NCI-H2196 (cell line): ENCODE measurements around the gene ASCL5.

ENCODE experiments used
- DNase-seq: peaks from one replicate; lab custom pipeline; 2025; ENCODE audit not compliant: unreplicated experiment; lab: John Stamatoyannopoulos, UW

Gene ASCL5

DNA sequence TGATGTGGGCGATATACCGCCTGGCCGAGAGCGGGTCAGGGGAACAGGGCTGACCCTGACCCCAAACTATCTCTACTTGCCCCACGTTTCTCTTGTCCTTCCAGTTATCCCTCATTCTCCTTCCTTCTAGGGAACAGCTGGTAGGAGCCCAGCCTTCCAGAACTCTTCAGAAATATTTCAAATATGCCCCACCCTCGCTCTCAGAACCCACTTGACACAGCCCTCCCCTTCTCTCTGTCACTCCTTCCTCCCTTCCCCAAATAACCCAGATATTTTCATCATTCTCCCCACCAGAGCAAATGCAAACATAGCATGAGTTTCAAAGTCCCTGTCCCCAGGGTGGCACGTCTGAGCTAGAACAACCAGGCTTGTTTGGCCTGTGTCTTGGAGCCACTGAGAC lies 15.8 kb downstream of the ASCL5 start:
- DNase-seq: no peak

DNA sequence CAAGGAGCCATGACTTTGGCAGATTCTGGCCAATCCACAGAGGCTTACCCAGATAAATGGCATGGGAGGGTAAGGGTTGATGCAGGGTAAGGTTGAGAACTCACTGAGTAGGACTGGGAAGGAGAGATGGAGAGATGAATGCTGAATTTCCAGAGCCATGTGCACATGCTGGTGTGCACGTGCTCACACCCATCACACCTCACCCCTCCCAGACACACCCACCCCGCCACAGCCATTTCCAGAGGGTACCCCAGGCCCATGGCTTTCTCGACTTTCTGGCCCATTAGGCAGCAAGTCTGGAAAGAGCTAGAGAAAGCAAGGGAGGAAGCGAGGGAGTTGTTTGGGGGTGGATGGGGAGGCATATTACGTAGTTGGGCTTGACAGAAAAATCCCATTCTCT lies 16.4 kb downstream of the ASCL5 start:
- no peak for DNase-seq

DNA sequence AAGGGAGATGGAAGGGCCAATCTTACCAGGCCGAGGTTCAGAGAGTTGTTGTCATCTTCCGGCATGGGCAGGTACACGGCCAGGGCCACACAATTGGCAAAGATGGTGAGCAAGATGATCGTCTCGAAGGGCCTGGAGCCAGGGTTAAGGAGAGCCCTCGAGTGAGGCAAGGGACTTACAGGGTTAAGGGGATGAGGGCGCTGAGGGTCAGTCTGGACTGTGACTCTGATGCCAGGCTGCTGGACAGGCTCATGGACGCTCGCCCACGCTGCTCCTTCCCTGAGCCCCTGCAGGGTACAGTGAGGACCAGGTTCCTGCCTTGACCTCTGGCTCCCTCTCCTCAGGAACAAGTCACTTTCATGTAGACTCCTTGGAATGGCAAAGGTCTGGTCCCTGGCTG lies 16.8 kb downstream of the ASCL5 start:
- no peak for DNase-seq

DNA sequence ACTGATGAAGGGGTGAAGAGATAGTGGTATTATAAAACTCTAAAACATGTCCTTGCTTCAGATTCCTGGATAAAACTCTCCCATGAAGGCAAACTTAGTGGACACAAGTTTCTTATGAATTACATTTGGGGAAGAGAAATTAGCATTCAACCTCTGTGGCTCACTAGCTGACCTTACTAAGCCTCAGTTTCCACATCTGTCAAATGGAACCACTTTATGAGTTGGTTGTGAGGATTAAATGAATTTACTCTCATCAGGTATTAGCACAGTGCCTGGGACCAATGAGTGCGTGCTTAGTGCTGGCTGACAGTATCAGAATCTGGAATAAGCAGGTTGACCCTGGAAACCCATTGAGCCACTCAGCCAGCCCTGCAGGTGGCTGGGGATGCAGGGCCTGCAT lies 17.3 kb downstream of the ASCL5 start:
- DNase-seq: no peak

DNA sequence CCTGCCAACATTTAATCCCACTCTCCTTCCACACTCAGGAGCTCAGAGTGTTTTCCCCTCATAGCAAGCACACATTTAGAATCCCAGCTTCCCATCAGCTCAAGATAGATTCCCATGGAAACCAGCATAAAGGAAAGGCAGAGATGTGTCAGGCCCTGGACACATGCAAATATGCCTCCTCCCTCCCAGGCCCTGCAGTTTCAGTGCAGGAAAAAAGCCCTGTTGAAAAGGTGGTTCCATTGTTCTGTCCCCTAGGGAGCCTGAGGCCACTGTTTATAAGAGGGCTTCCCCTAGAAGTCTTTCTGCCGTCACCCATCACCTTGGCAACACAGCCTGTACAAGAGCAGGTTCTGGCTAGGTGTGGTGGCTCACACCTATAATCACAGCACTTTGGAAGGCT lies 18.4 kb downstream of the ASCL5 start:
- DNase-seq: no peak

DNA sequence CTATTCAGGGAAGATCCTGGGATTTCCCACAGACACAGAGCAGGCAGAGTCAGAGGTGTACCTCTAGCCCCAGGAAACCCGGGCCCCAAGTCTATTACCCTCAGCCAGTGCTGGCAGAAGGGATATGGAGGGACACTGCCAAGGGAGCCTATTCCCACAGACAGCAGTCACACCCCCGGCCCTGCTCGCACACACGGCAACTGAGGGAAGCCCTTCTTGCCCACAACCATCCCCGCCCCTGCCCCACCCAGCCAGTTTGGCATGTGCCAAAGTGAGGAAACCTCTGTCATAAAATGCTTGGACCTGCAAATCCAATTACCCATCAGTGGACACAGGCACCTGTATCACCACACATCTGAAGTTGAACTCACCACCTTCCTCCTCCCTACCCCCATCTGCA lies 21.3 kb downstream of the ASCL5 start:
- DNase-seq: no peak

DNA sequence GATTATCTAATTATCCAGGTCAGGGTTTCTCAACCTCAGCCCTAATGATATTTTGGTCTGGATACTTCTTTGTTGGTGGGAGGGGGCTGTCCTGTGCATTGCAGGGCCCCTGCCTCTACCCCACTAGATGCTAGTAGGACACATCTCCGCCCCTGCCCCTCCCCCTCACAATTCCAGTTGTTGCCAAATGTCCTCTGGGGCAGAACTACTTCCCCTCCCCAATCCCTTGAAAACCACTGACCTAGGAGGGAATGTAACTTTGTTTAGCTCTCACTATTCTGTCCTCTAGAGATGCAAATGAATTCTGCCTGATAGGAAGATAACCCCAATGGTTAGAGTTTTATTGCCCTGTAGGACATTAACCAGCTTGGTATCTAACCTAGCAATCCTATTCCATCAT lies 22.8 kb downstream of the ASCL5 start:
- DNase-seq: no peak

DNA sequence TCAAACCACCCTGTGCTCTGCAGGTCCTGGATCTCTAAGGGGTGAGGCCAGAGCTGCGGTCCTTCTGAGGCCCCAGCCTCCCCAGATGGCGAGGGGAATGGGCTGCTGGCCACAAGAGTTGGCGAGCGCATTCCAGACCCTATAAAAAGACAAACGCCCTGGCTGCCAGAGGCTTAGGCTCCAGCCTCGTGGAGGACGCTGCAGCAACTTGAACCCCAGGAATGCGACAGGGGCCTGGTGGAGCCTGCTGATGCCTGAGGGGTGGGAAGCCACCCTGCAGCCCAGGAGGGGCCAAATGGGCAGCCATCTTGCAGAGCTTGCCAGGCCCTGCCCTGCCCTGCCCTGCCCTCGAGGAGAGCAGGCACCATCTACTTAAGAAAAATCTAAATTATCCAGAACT lies 23.3 kb downstream of the ASCL5 start:
- no peak for DNase-seq

DNA sequence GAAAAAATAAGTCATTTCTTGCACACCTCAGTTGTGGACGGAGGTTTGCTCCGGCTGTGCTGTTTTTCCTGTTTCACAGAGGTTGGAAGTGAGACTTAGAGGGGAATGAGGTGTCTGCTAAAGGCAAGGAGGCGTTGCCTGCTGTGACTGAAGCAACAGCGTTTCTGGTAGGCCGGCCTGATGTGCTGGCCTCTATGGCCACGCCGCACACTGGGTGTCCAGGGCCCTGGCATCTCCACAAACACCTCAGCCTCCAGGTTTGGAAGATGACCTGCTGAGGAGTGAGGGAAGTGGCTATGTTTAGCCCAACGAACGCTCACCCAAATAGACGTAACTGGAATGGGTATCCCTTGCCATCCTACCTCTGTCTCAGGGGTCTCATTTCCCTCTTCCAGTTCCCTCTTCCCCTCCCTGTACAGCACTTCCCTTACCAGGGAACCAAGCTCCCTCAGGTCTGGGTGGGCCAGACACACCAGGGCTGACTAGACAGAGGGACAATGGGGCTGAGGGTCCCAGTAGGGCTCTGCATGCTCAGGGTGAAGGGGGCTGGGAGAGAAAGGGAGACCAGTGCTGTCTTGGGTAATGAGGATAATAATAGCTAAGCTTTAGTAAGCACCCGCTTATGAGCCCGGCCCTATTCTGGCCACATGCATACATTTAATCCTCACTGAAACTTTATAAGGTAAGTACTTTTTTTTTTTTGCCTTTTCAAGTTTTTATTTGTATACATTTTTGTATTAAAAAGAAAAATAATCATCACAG lies 26.6 kb downstream of the ASCL5 start:
- DNase-seq: no peak

DNA sequence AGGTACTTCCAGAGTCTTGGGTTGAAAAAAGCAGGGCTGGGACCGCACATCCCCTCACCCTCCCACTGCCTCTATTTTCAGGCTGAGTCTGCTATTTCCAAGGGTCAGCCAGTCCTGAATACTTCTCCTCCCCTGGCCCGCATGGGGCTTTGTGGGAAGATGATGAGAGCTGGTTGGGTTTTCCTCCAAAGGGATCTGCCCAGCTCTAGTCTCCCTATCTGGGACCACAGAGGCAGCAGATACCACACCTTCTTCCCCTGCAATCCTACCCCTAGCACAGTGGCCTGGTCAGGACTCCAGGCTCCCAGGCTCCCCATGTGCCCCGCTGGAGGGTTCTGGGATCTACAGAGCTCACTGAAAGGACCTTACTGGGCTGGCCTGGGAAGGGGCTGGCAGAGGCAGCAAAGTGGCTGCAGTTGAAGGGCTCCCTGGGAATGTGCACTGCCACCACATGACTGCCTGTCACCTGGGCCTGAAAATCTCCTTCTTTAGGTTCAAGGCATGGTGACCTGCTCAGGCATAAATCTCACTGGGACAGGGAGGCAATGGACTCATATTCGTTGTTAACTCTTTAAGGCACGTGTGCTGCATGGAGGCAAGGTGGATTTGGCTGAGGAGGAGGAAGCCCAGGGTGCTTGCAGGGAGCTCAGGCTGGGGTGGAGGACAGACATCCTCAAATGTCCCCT lies 27.8 kb downstream of the ASCL5 start:
- DNase-seq: no peak

DNA sequence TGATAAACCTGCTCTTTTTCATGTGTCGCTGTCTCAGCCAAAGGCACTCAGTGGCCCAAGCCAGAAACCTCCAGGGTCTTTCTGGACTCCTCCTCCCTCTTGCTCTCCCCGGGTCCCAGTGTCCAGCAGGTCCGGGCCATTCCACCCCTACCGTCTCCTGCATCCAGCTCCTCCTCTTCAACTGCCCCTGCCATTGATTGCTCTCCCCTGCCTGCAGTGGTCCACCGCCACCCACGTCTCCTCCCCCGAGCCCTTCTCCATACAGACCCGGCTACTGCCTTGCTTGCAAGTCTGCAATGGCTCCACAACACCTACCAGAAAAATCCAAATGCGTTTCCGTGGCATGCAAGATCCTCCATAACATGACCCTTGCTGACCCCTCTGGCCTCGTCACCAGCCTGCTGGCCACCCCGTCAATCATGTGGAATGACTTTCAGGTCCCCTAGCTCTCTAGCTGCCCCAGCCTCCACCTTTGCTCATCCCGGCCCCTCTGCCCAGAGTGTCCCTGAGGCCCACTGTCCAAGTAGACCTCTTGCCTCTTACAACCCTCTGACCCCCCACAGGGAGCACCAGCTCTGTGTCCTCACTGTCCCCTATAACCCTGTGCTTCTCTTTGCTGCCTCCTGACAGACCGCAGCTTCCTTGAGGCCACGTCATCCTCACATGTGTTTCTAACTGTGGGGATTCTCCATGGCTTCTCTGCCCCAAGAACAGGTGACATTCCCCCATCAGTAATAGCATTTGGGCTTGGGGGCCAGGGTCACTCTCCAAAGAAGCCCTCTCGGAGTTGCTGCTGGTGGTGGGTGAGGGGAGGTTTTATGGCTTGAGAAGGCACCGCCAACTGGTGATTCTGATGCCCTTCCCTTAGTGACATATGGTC lies 29.8 kb downstream of the ASCL5 start:
- no peak for DNase-seq

DNA sequence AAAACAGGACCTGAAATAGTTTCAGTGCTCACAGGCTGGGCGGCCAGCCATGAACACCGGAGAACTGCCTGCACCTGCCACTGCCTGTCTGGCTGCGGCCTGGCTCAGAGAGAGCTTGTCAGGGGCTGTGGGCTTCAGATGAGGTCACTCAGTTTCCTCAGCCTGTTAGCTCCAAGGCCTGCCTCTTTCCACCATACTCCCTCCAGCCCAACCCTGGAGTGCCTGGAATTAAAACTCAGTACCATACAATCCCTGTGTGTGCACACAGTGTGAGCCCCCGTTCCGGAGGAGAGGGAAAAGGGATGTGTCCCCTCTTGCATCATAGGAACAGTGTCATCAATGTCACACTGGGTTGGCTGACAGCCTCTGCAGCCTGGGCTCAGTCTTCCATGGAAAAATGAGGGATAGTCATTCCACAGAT lies 30.9 kb downstream of the ASCL5 start:
- peak; percentile 21 for DNase-seq

DNA sequence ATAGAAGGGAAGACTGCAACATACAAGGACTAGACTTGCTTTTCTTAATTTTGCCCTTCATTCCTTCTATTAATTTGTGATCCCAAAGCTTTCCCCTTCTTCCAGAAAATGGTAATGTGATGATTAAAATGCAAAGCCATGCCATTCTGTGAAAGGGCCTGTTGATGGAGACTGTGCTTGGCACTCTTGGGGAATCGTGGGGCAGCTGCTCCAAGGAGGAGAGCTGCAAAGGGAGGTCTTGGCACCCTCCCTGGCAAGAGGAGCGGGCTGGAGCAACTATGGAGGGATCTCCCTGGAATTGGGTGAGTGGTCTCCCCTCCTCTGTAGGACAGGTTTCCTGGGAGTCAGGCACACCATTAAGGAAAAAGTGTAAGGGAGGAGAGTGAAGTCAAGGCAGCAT lies 31.4 kb downstream of the ASCL5 start:
- no peak for DNase-seq

DNA sequence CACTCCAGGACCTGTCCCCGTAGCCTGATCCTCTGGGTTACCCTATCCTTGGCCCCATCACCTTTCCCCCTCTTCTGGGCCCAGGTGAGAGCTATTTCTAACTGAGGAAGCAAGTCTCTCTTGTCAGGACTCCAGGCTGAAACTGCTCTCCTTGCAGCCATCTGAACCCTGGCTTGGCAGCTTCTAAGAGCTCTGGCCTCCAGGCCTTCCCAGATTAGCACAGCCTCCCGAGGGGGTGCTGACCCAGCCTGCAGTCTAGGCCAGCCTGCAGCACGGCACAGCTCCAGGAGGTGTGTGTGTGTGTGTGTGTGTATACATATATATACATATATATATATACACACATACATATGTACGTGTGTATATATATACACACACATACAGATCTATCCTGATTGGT lies 32.2 kb downstream of the ASCL5 start:
- DNase-seq: no peak

DNA sequence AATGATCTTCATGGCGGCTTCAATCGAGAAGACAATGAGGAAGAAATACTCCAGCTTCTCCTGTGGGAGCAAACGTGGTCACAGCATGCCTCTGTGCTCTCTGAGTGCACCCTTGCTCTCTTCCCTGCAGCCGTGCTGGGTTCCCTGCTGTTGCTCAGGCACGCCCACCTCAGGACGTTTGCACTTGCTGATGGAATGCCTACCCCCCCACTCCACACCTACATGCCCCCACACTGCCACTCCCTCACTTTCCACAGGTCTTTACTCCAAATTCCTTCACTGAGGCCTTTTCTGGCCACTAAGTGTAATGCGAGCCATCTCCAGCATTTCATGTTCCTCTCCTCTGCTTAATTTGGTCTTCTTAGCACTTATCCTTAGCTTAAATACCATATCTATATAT lies 33.0 kb downstream of the ASCL5 start:
- DNase-seq: no peak

DNA sequence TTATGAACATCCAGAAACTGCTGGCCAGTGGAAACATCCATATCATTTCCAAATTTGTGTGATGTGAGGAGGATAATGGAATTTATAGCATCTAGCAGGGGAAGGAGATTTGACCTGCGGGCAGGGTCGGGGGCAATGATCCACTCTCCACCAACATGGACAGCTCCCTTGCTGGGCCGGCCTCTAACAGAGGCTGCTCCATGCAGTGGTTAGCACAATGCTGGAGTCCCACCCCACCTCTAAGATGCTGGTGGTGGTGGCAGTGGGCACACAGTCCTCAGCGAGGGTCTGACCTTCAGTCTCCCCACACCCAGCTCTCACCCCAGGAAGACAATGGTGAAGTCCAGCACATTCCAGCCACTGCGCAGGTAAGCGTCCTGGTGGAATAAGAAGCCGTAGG lies 33.4 kb downstream of the ASCL5 start:
- DNase-seq: no peak

DNA sequence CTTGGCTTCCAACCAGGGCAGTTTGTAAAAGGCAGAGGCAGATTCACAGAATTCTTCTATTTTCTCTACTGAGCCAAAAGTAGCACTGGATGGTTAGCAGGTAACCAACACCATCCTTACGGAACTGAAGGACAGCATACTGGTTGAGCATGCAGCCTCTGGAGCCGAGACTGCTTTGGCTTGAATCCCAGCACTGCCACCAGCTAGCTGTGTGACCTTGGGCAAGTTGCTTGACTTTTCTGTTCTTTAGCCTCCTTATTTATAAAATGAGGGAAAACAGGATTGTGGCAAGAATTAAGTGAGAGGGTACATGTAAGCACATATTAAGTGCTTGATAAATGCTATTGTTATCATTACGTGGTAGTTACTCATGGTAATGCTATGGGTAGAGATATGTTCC lies 34.2 kb downstream of the ASCL5 start:
- DNase-seq: no peak

DNA sequence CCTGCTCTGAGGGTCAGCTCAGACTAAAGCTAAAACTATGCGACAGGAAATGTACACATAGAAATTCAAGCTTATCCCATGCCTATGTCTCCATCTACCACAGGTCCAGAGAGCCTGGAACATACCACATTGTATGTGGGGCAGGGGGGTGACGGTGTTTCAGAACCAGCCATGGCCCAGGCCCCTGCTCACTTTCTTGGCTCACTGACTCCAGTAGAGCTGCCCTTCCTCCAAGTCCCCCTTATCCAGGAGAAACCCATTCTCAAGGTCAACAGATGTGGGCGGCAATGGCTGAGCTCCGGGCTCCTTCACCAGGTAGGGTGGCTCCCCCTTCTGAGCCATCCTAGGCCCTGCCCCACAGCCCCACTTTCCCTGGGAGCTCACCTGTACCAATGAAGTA lies 35.7 kb downstream of the ASCL5 start:
- no peak for DNase-seq

DNA sequence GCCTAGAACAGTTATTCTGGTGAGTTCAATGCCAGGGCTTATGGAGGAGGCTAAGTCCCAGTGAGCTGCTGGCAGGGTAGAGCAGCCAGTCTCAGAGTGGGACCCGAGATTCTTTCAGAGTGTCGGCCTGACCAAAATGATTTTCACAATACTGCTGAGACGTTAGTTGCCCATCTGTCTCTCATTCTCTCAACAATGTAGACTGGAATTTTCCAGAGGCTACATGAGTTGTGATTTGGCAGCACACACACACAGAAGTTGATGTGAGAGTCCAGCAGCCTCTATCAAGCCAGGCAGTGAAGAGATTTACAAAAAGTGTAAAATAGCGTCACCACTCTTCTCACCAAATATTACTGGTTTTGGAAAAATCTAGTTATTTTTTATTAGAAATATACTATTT lies 36.4 kb downstream of the ASCL5 start:
- DNase-seq: no peak

DNA sequence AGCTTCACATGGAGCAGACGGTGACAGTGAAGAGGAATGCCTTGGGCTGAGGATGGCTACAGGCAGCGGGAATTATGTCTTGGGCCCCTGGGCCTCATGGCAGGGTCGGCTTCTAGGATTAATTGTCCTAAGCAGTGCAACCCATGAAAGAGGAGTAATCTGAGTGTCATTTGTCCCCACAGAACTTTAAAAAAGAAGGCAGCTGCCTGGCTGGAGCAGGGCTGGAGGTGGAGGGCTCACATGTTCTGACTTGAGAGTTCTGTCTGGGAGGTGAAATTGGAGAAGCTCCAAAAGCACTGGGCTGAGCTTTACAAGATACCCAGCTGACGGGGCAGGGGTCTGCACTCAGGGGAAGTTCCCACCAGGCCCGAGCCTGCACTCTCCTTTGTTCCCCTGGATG lies 37.4 kb downstream of the ASCL5 start:
- no peak for DNase-seq

DNA sequence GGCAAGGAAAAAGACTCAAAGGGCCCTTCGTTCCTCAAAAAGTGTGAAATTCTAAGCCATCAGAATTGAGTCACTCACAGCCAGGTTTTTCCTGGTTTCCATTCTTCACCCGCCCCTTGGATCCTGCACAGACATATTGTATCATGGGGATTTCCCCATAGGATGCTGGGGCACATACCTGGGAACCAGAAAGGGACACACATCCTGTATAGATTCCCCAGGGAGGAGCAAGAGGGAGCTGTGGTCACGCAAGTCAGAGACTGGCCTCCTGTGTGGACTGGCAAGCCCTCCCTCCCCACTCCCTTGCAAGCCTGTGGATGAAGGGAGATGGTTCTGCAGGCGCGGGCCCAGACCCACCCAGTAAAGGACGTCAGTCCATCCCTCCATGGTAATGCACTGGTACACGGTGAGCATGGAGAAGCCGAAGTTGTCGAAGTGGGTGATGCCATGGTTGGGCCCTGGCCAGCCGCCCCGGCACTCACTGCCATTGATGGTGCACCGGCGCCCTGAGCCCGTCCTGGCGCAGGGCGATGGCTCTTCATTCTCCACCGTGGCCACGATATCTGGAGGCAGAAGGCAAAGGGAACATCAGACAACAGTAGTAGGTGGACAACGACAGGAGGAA lies 38.0 kb downstream of the ASCL5 start:
- no peak for DNase-seq
